ENCODE measurements around the gene PRPS1. TPM values are rescaled to one million over a fixed set of nuclear protein-coding genes. Genes with fewer than 3 reads are reported as not detected.
"Not testable (repeated sequence)": the region's sequence is repeated elsewhere in the genome, so short reads cannot be mapped to it uniquely, and the experiment has no call there.

The PRPS1 gene
- total RNA-seq, 2 experiments from 2014 or later = 132 to 141 TPM

DNA sequence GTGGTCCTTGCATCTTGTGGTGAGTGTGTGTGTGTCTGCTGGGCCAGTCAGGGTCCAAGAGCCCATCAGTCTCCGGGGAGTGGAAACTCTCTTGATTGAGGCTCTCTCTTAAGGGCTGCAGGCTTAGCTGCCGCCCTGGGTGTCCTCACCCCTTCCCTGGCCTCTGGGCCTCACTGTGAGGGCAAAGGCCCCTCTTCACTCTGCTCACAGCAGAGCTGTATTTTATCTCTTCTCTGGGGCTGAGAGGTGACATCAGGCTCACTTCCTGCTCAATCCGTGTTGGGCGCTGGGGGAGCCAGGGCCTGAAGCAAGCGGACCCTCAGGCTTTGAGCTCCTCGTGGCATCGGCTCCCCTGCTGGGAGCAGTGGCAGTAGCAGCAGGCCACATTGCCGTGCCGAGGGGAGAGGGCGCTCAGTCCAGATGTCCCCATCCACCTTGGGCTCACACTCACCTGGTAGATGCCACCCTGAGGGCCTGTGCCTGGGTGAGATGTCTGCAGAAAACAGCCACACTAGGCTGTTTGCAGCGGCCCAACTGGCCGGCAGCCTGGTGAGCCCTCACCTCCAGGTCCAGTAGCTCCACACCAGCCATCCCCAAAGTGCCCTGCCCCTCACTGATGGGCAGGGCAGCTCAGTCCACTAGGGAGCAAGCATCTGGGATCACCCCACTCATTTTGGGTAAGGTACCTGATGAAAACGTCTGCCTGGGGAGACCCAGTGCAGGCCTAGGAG, 24.7 kb upstream of the PRPS1 start:
- DNase-seq = no peak
- Mint-ChIP-seq H3K4me1 (ENCODE audit: low read depth) (no peaks in the 10 kb centered on the region), H3K36me3 (no peaks in the 10 kb centered on the region), H3K27ac (no peak overlapping the region), H3K9me3 (no peaks in the 10 kb centered on the region), H3K27me3 (no peaks in the 10 kb centered on the region), H3K4me3 (no peak overlapping the region)
- intact Hi-C loops (cut with micrococcal nuclease) = no loop called here
- ChIA-PET POLR2A (no interaction called here), CTCF (no interaction called here)

- POLR2A ChIA-PET; intact Hi-C loops (cut with micrococcal nuclease); H3K27ac Mint-ChIP-seq: not testable (repeated sequence)
Observed at GRCh38 chrX:107609061-107609460, 19.2 kb upstream of the PRPS1 start.

GRCh38 chrX:107610667-107611066, 17.6 kb upstream of the PRPS1 start:
- intact Hi-C loops (cut with micrococcal nuclease) = no loop called here
- DNase-seq = no peak
- Mint-ChIP-seq H3K9me3 (no peaks in the 10 kb centered on the region), H3K4me3 (no peak overlapping the region), H3K4me1 (ENCODE audit: low read depth) (no peaks in the 10 kb centered on the region), H3K27me3 (no peaks in the 10 kb centered on the region), H3K27ac (no peak overlapping the region), H3K36me3 (no peaks in the 10 kb centered on the region)
- CTCF ChIA-PET = no interaction called here
- POLR2A ChIA-PET = no interaction called here

More at GRCh38 chrX:107609061-107609460, 19.2 kb upstream of the PRPS1 start:
- H3K36me3 Mint-ChIP-seq; H3K9me3 Mint-ChIP-seq; H3K4me3 Mint-ChIP-seq; CTCF ChIA-PET; DNase-seq; H3K4me1 Mint-ChIP-seq (ENCODE audit: low read depth); H3K27me3 Mint-ChIP-seq: not testable (repeated sequence)

- H3K27ac Mint-ChIP-seq = no peak overlapping the region
- DNase-seq = no peak
- intact Hi-C loops (cut with micrococcal nuclease) = loop anchor here (10.0 kb wide), 1 partner anchor 1135 kb away; no protein-coding TSS in a partner anchor
- no peak overlapping the region for H3K4me3 Mint-ChIP-seq
- H3K36me3 Mint-ChIP-seq = no peaks in the 10 kb centered on the region
- ChIA-PET POLR2A (no interaction called here), CTCF (no interaction called here)
- no peaks in the 10 kb centered on the region for H3K27me3 Mint-ChIP-seq
- no peaks in the 10 kb centered on the region for H3K9me3 Mint-ChIP-seq
- no peaks in the 10 kb centered on the region for H3K4me1 Mint-ChIP-seq (ENCODE audit: low read depth)
Observed at GRCh38 chrX:107619885-107620322, 8.4 kb upstream of the PRPS1 start.

- Mint-ChIP-seq H3K27ac (no peak overlapping the region), H3K4me1 (ENCODE audit: low read depth) (peaks cover 6% of the 10 kb centered on the region), H3K36me3 (no peaks in the 10 kb centered on the region), H3K27me3 (no peaks in the 10 kb centered on the region), H3K4me3 (no peak overlapping the region), H3K9me3 (no peaks in the 10 kb centered on the region)
- CTCF ChIA-PET = no interaction called here
- DNase-seq = no peak
- intact Hi-C loops (cut with micrococcal nuclease) = loop anchor here (5.0 to 10.0 kb wide), 2 partner anchors 623 to 1140 kb away; partner anchors contain the start of gene MORC4
- POLR2A ChIA-PET = interaction anchor here (1.2 kb wide), 1 partner anchor 9 kb away, joined by 3 read pairs; no protein-coding TSS in a partner anchor
Observed at GRCh38 chrX:107624893-107625292, 3.4 kb upstream of the PRPS1 start.

- Mint-ChIP-seq H3K9me3 (no peaks in the 10 kb centered on the region), H3K4me3 (no peak overlapping the region), H3K4me1 (ENCODE audit: low read depth) (peaks cover 15% of the 10 kb centered on the region), H3K27me3 (no peaks in the 10 kb centered on the region), H3K36me3 (peaks cover 2% of the 10 kb centered on the region), H3K27ac (no peak overlapping the region)
- ChIA-PET POLR2A (no interaction called here), CTCF (no interaction called here)
- intact Hi-C loops (cut with micrococcal nuclease) = loop anchor here (5.0 to 10.0 kb wide), 2 partner anchors 623 to 1141 kb away; partner anchors contain the start of gene MORC4
- DNase-seq = no peak
Observed at GRCh38 chrX:107625739-107626138, 2.6 kb upstream of the PRPS1 start.

GRCh38 chrX:107626481-107626880, 1.8 kb upstream of the PRPS1 start:
- POLR2A ChIA-PET = no interaction called here
- no peak for DNase-seq
- CTCF ChIA-PET = no interaction called here

DNA sequence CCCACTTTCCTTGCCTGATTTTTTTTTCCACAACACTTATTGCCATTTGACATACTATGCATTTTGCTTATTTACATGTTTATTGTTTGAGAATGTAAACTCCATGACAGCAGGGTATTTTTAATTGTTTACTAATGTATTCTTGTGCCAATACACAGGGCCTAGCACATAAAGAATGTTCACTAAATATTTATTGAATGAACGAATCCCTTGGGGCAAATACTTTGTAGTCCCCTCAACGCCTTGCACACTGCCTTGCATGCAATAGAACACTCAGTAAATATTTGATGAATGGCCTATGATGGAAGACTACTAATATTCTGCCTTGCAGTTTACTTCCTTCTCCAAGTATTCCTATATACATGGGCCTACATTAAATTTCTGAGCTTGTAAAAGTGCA, 1.4 kb upstream of the PRPS1 start:
- no peak overlapping the region for H3K4me3 Mint-ChIP-seq
- intact Hi-C loops (cut with micrococcal nuclease) = loop anchor here (5.0 to 10.0 kb wide), 2 partner anchors 625 to 1142 kb away; partner anchors contain the start of gene MORC4
- no peak overlapping the region for H3K27ac Mint-ChIP-seq
- CTCF ChIA-PET = no interaction called here
- DNase-seq = no peak
- H3K27me3 Mint-ChIP-seq = no peaks in the 10 kb centered on the region
- POLR2A ChIA-PET = interaction anchor here (2.5 to 2.7 kb wide), 2 partner anchors 89 to 199 kb away, joined by 9 to 29 read pairs; partner anchors contain the start of gene MID2
- peaks cover 3% of the 10 kb centered on the region for H3K36me3 Mint-ChIP-seq
- H3K9me3 Mint-ChIP-seq = no peaks in the 10 kb centered on the region
- peaks cover 18% of the 10 kb centered on the region for H3K4me1 Mint-ChIP-seq (ENCODE audit: low read depth)

More at GRCh38 chrX:107626481-107626880, 1.8 kb upstream of the PRPS1 start:
- H3K4me1 Mint-ChIP-seq (ENCODE audit: low read depth) = peaks cover 17% of the 10 kb centered on the region
- H3K4me3 Mint-ChIP-seq = no peak overlapping the region
- intact Hi-C loops (cut with micrococcal nuclease) = loop anchor here (5.0 to 10.0 kb wide), 2 partner anchors 624 to 1142 kb away; partner anchors contain the start of gene MORC4
- H3K36me3 Mint-ChIP-seq = peaks cover 3% of the 10 kb centered on the region
- H3K9me3 Mint-ChIP-seq = no peaks in the 10 kb centered on the region
- no peaks in the 10 kb centered on the region for H3K27me3 Mint-ChIP-seq
- H3K27ac Mint-ChIP-seq = no peak overlapping the region

DNA sequence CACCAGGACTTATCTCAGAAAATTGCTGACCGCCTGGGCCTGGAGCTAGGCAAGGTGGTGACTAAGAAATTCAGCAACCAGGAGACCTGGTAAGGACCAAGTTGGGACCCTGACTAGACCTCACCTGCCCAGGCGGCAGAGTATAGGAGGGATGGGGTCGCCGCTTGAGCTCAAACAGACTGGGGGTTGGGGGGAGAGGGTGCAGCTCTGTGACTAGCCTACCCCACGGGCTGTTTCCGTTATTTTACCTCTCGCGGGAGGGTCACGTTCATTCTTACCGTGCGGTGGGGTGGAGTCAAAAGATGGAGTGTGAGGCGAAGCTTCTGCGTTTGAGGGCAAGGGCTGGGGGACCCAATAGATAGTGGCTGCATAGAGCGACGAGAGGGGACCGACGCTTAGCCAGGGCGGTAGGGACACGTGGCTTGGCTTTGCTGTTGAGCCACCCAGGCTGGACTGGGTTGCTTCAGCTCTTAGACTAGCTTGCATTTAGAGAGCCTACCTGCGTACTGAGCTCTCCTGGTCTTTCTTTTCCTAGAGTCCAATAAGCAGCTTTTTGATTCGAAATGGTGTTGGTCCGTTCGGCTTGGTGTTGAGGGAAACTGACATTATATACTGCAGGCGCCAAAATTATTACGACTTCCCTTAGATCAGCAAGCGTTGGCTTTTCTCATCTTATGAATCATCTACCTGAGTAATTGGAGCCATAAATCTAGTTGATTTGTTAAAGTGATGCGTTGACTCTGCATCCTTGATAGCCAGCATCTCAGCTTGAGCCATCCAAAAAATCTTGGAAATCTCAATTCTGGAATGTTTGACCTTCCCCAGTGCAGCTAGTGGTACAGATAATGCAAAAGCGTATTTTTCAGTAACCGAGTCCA, 591 bp downstream of the PRPS1 start:
- H3K9me3 Mint-ChIP-seq = no peaks in the 10 kb centered on the region
- H3K36me3 Mint-ChIP-seq = peaks cover 3% of the 10 kb centered on the region
- intact Hi-C loops (cut with micrococcal nuclease) = loop anchor here (1.0 to 10.0 kb wide), 10 partner anchors 26 to 1144 kb away; partner anchors contain the start of genes ATG4A, MORC4, PSMD10 and RBM41
- H3K27ac Mint-ChIP-seq = peak overlapping the region; percentile 85
- ChIA-PET CTCF (interaction anchor here (0.8 to 2.5 kb wide), 10 partner anchors 13 to 147 kb away, joined by 3 to 15 read pairs (median 5); partner anchors contain the start of gene TSC22D3), POLR2A (interaction anchor here (0.5 to 2.7 kb wide), 14 partner anchors 15 to 630 kb away, joined by 3 to 29 read pairs (median 6); partner anchors contain the start of genes MID2 and TSC22D3)
- DNase-seq = peak; percentile 69
- H3K27me3 Mint-ChIP-seq = no peaks in the 10 kb centered on the region
- peak overlapping the region; percentile 84 for H3K4me3 Mint-ChIP-seq
- H3K4me1 Mint-ChIP-seq (ENCODE audit: low read depth) = peaks cover 25% of the 10 kb centered on the region

DNA sequence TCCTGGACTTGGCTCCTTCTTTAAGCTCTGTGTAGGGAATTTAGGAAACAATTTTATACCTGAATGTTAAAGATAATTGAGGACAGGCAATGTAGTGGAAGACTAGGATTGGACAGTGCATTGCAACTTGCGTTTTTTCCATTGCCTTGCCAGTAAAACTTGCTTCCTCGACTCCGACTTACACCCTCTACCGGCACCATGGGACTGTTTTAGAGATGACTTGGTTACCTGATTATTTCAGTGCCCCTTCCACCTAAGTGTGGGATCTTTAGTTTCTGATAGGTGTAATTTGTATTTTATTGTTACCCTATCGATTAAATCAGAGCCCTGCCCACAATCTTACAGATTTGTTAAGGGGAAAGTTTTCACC, 1.2 kb downstream of the PRPS1 start:
- DNase-seq = peak; percentile 11
- Mint-ChIP-seq H3K9me3 (no peaks in the 10 kb centered on the region), H3K4me3 (peak overlapping the region; percentile 84), H3K36me3 (peaks cover 3% of the 10 kb centered on the region), H3K4me1 (ENCODE audit: low read depth) (peaks cover 25% of the 10 kb centered on the region), H3K27ac (peak overlapping the region; percentile 85), H3K27me3 (no peaks in the 10 kb centered on the region)
- ChIA-PET POLR2A (interaction anchor here (1.7 to 2.7 kb wide), 6 partner anchors 44 to 197 kb away, joined by 5 to 29 read pairs (median 9); partner anchors contain the start of genes MID2 and TSC22D3), CTCF (interaction anchor here (1.0 to 2.5 kb wide), 9 partner anchors 12 to 148 kb away, joined by 3 to 15 read pairs (median 5); partner anchors contain the start of genes NCBP2L and TSC22D3)
- intact Hi-C loops (cut with micrococcal nuclease) = loop anchor here (1.0 to 10.0 kb wide), 5 partner anchors 25 to 1145 kb away; partner anchors contain the start of genes MORC4 and RBM41

- ChIA-PET CTCF (interaction anchor here (1.1 to 2.5 kb wide), 6 partner anchors 24 to 148 kb away, joined by 3 to 15 read pairs (median 8); partner anchors contain the start of genes NCBP2L and TSC22D3), POLR2A (interaction anchor here (2.3 kb wide), 1 partner anchor 47 kb away, joined by 14 read pairs; no protein-coding TSS in a partner anchor)
- H3K4me3 Mint-ChIP-seq = peak overlapping the region; percentile 84
- no peaks in the 10 kb centered on the region for H3K9me3 Mint-ChIP-seq
- peaks cover 3% of the 10 kb centered on the region for H3K36me3 Mint-ChIP-seq
- intact Hi-C loops (cut with micrococcal nuclease) = no loop called here
- no peak overlapping the region for H3K27ac Mint-ChIP-seq
- H3K27me3 Mint-ChIP-seq = no peaks in the 10 kb centered on the region
- DNase-seq = no peak
- H3K4me1 Mint-ChIP-seq (ENCODE audit: low read depth) = peaks cover 25% of the 10 kb centered on the region
Observed at GRCh38 chrX:107630031-107630689, 1.9 kb downstream of the PRPS1 start.

Data from activated CD4-positive, alpha-beta memory T cell treated with anti-CD3 and anti-CD28 coated beads for 36 hours (primary cell).